ENCODE data around the gene TIMMDC1. TPM values are rescaled to one million over a fixed set of nuclear protein-coding genes. Genes with fewer than 3 reads are reported as not detected.

Gene TIMMDC1
- total and polyA plus RNA-seq, 2 donors from 2014 or later: 114 to 169 TPM

GRCh38 chr3:119534296-119534695 lies 35.9 kb downstream of the TIMMDC1 start:
- DNase-seq (no peak), FAIRE-seq (no peak)
- Histone ChIP-seq H3K27ac (ENCODE audit: low read depth in 2 of 2, low read length in 2 of 2) (no peak overlapping the region), H3K36me3 (ENCODE audit: control insufficient read depth in 2 of 3, insufficient read depth in 3 of 3, low read length in 3 of 3) (no peaks in the 10 kb centered on the region), H3K9me3 (ENCODE audit: control insufficient read depth in 2 of 3, insufficient read depth in 1 of 3, low read length in 3 of 3) (no peaks in the 10 kb centered on the region), H3K9ac (ENCODE audit: low read length in 3 of 3) (no peak overlapping the region), H3K4me3 (ENCODE audit: low read length in 3 of 3) (no peak overlapping the region), H3K27me3 (ENCODE audit: control insufficient read depth, insufficient read depth, low read length) (no peaks in the 10 kb centered on the region), H3K4me1 (ENCODE audit: control insufficient read depth in 2 of 3, insufficient read depth in 2 of 3, low read depth in 1 of 3, low read length in 3 of 3) (no peaks in the 10 kb centered on the region)
- intact Hi-C loops (cut with DNase I): no loop called here
- no peak for TF ChIP-seq CTCF (IDR thresholded peaks at IDR 0.05; ENCODE audit: borderline replicate concordance, extremely low read depth, insufficient read depth)

- H3K9me3 ChIP-seq (ENCODE audit: control insufficient read depth in 2 of 3, insufficient read depth in 1 of 3, low read length in 3 of 3): no peaks in the 10 kb centered on the region
- intact Hi-C loops (cut with DNase I): no loop called here
- H3K27me3 ChIP-seq (ENCODE audit: control insufficient read depth, insufficient read depth, low read length): no peaks in the 10 kb centered on the region
- FAIRE-seq (no peak), DNase-seq (no peak)
- H3K9ac ChIP-seq (ENCODE audit: low read length in 3 of 3): no peak overlapping the region
- H3K4me3 ChIP-seq (ENCODE audit: low read length in 3 of 3): no peak overlapping the region
- TF ChIP-seq CTCF (IDR thresholded peaks at IDR 0.05; ENCODE audit: borderline replicate concordance, extremely low read depth, insufficient read depth): no peak
- no peaks in the 10 kb centered on the region for H3K36me3 ChIP-seq (ENCODE audit: control insufficient read depth in 2 of 3, insufficient read depth in 3 of 3, low read length in 3 of 3)
- no peak overlapping the region for H3K27ac ChIP-seq (ENCODE audit: low read depth in 2 of 2, low read length in 2 of 2)
- no peaks in the 10 kb centered on the region for H3K4me1 ChIP-seq (ENCODE audit: control insufficient read depth in 2 of 3, insufficient read depth in 2 of 3, low read depth in 1 of 3, low read length in 3 of 3)
Observed at GRCh38 chr3:119536757-119537156, 38.4 kb downstream of the TIMMDC1 start.

- Histone ChIP-seq H3K36me3 (ENCODE audit: control insufficient read depth in 2 of 3, insufficient read depth in 3 of 3, low read length in 3 of 3) (no peaks in the 10 kb centered on the region), H3K9me3 (ENCODE audit: control insufficient read depth in 2 of 3, insufficient read depth in 1 of 3, low read length in 3 of 3) (peaks cover 0 to 3% (median 0%) of the 10 kb centered on the region in 3 donors), H3K27ac (ENCODE audit: low read depth in 2 of 2, low read length in 2 of 2) (no peak overlapping the region), H3K9ac (ENCODE audit: low read length in 3 of 3) (no peak overlapping the region), H3K4me1 (ENCODE audit: control insufficient read depth in 2 of 3, insufficient read depth in 2 of 3, low read depth in 1 of 3, low read length in 3 of 3) (no peaks in the 10 kb centered on the region), H3K4me3 (ENCODE audit: low read length in 3 of 3) (no peak overlapping the region), H3K27me3 (ENCODE audit: control insufficient read depth, insufficient read depth, low read length) (no peaks in the 10 kb centered on the region)
- intact Hi-C loops (cut with DNase I): no loop called here
- FAIRE-seq (no peak), DNase-seq (no peak)
- TF ChIP-seq CTCF (IDR thresholded peaks at IDR 0.05; ENCODE audit: borderline replicate concordance, extremely low read depth, insufficient read depth): no peak
Observed at GRCh38 chr3:119538772-119539171, 40.4 kb downstream of the TIMMDC1 start.

GRCh38 chr3:119541547-119541946 lies 43.2 kb downstream of the TIMMDC1 start:
- no peaks in the 10 kb centered on the region for H3K36me3 ChIP-seq (ENCODE audit: control insufficient read depth in 2 of 3, insufficient read depth in 3 of 3, low read length in 3 of 3)
- H3K27me3 ChIP-seq (ENCODE audit: control insufficient read depth, insufficient read depth, low read length): no peaks in the 10 kb centered on the region
- no peaks in the 10 kb centered on the region for H3K4me1 ChIP-seq (ENCODE audit: control insufficient read depth in 2 of 3, insufficient read depth in 2 of 3, low read depth in 1 of 3, low read length in 3 of 3)
- no peak overlapping the region for H3K27ac ChIP-seq (ENCODE audit: low read depth in 2 of 2, low read length in 2 of 2)
- FAIRE-seq: no peak
- TF ChIP-seq CTCF (IDR thresholded peaks at IDR 0.05; ENCODE audit: borderline replicate concordance, extremely low read depth, insufficient read depth): no peak
- peaks cover 0 to 3% (median 0%) of the 10 kb centered on the region in 3 donors for H3K9me3 ChIP-seq (ENCODE audit: control insufficient read depth in 2 of 3, insufficient read depth in 1 of 3, low read length in 3 of 3)
- no peak overlapping the region for H3K9ac ChIP-seq (ENCODE audit: low read length in 3 of 3)
- no peak for DNase-seq
- intact Hi-C loops (cut with DNase I): no loop called here
- no peak overlapping the region for H3K4me3 ChIP-seq (ENCODE audit: low read length in 3 of 3)
